Upper lobe of left lung (tissue), 4 donors: ENCODE data around the gene EGF.

Experiments used
- CTCF ChIP-seq, 6 experiments: fragments of 450-650 bp in 4 of 6; fragments of 200-600 bp in 2 of 6; sonication (generic) in 2 of 6; IDR thresholded peaks; one replicate each; pipeline ENCODE4 v1.5.1; 2016 to 2019; ENCODE audit warnings: antibody characterized with exemption in 6 of 6
- EP300 ChIP-seq, 4 donors: sonication (generic); formaldehyde crosslinking; IDR thresholded peaks; one replicate each; pipeline ENCODE4 v1.5.1; 2017; ENCODE audit warnings: antibody characterized with exemption in 4 of 4, control low read depth in 2 of 4
- POLR2A ChIP-seq, 4 donors: fragments of 450-650 bp; IDR thresholded peaks; one replicate each; pipeline ENCODE4 v1.5.1; 2016 to 2017; ENCODE audit warnings: antibody characterized with exemption in 4 of 4, mild to moderate bottlenecking in 2 of 4
- POLR2AphosphoS5 ChIP-seq, 2 donors: sonication (generic); formaldehyde crosslinking; IDR thresholded peaks; one replicate each; pipeline ENCODE4 v1.5.1; 2017; ENCODE audit warnings: antibody characterized with exemption in 2 of 2

- TF ChIP-seq CTCF (IDR thresholded peaks at IDR 0.05): no peak
- no peak for TF ChIP-seq POLR2A (IDR thresholded peaks at IDR 0.05)
- no peak for TF ChIP-seq POLR2AphosphoS5 (IDR thresholded peaks at IDR 0.05)
- no peak for TF ChIP-seq EP300 (IDR thresholded peaks at IDR 0.05)
Measured at GRCh38 chr4:110020646-110021443, 108.2 kb downstream of the EGF start.
